GM12873 (cell line): Measurements from ENCODE around the gene PLPPR1.

ENCODE experiments used
- CTCF ChIP-seq: IDR thresholded peaks from 2 replicates; pipeline ENCODE4 v1.5.1; 2012; ENCODE audit warnings: low read depth, mild to moderate bottlenecking, moderate library complexity, low read length, control low read depth; ENCODE audit not compliant: insufficient read depth; ENCODE audit errors: missing control alignments

PLPPR1 gene

DNA sequence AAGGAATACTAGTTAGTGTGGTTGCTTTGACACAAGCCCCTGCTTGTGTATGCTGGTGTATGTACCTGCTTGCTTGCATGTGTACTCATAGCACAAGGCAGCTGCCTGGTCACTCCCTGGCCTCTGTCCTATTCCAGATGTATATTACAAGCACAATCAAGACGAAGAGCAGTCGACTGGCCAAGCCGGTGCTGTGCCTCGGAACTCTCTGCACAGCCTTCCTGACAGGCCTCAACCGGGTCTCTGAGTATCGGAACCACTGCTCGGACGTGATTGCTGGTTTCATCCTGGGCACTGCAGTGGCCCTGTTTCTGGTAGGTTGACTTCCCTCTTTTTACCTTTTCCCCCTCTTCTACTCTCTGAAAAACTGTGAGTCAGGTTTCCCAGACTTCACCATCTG is 284.1 kb downstream of the PLPPR1 start:
- no peak for TF ChIP-seq CTCF

DNA sequence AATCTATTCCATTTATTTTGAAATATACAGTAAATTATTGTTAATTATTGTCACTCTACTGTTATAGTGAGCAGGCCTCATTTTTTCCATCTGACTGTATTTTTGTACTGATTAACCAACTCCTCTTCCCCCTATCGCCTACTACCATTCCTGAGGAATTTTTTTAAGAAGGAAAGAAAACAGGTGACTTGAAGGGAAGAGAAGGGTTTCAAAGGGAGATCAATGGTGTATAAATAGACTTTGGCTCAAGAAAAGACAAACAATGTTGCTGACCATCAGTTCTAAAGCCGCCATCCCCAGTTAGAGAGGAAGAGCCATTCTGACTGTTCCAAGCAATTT is 286.6 kb downstream of the PLPPR1 start:
- TF ChIP-seq CTCF = no peak

DNA sequence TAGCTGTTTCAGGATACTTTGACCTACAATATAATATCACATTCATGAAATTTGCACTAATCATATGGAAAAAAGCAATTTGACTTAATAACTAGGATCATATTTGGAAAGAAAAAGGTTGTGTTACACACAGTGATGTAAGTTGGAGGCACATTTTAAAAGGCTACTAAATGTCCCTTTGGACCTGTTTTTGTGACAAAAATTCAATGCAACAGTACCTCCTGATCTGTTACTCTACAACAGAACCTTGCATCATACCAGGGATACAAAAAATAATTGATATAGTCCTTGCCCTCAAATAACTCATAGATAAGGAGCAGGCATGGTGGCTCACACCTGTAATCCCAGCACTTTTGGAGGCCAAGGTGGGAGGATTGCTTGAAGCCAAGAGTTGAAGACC is 289.2 kb downstream of the PLPPR1 start:
- no peak for TF ChIP-seq CTCF

DNA sequence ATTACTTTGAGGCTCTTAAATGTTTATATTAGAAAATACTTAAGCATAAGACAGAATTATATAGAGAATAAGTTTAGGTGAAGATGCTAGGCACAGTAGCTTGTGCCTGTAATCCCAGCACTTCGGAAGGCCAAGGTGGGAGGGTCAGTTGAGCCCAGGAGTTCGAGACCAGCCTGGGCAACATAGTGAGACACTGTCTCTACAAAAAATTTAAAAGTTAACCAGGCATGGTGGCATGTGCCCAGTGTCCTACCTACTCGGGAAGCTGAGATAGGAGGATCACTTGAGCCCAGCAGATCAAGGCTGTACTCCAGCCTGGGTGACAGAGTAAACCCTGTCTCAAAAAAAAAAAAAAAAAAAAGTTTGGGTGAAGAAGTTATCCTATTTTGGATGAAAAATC is 294.6 kb downstream of the PLPPR1 start:
- TF ChIP-seq CTCF = no peak

DNA sequence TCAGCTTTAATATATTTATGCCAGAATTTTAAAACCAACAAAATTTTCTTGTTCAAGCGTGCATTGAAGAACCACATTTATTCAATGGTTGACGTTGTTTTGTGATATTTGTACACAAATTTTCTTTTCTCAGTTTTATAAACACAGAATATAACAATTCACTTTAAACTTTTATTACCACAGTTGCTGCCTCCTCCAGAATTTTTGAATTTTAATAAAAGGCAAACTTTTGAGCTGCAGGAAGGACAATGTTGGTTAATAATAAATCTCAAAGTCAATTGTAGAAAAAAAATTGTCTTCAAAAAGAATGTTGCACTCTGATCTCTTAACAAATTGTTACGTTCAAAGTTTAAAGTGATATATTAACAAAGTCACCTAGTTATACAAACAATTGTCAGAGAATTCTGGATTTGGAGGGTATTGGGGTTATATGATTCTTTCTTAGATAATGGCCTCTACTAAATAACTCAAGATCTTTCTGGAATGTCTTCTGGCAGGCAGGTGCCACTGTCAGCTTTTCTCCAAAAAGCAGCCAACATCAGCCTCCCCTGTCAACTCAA is 295.8 kb downstream of the PLPPR1 start:
- no peak for TF ChIP-seq CTCF

- TF ChIP-seq CTCF = no peak
These were observed 296.5 kb downstream of the PLPPR1 start for GRCh38 chr9:101325053-101325452.

GRCh38 chr9:101326035-101326434 is 297.5 kb downstream of the PLPPR1 start:
- no peak for TF ChIP-seq CTCF
